ENCODE measurements around the gene CIAPIN1.

DNA sequence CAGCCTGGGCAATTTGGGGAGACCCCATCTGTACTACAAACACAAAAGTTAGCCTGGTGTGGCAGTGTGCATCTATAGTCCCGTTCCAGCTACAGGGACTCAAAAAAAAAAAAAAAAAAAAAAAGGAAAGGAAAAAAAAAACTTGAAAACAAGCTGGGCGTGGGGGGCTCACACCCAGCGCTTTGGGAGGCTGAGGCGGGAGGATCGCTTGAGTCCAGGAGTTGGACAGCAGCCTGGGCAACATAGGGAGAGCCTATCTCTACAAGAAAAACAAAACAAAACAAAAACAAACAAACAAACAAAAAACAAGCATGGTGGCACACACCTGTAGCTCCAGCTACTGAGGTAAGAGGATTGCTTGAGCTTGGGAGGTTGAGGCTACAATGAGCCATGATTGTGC is 55.5 kb downstream of the CIAPIN1 start:
- TF ChIP-seq EZH2 (IDR thresholded peaks at IDR 0.05; ENCODE audit: borderline replicate concordance, low read depth, low read length, severe bottlenecking) = no peak
- TF ChIP-seq, protein P1, sequence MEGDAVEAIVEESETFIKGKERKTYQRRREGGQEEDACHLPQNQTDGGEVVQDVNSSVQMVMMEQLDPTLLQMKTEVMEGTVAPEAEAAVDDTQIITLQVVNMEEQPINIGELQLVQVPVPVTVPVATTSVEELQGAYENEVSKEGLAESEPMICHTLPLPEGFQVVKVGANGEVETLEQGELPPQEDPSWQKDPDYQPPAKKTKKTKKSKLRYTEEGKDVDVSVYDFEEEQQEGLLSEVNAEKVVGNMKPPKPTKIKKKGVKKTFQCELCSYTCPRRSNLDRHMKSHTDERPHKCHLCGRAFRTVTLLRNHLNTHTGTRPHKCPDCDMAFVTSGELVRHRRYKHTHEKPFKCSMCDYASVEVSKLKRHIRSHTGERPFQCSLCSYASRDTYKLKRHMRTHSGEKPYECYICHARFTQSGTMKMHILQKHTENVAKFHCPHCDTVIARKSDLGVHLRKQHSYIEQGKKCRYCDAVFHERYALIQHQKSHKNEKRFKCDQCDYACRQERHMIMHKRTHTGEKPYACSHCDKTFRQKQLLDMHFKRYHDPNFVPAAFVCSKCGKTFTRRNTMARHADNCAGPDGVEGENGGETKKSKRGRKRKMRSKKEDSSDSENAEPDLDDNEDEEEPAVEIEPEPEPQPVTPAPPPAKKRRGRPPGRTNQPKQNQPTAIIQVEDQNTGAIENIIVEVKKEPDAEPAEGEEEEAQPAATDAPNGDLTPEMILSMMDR (IDR thresholded peaks at IDR 0.05; ENCODE audit: borderline replicate concordance, extremely low read depth, low read length, poor library complexity, severe bottlenecking) = no peak
